Glutamatergic neuron (in vitro differentiated cells): Measurements from ENCODE around the gene METAP1D. TPM values are rescaled to one million over a fixed set of nuclear protein-coding genes. Genes with fewer than 3 reads are reported as not detected.

Experiments
- DNase-seq: peaks from one replicate; pipeline ENCODE4 v3.0.0; 2022
- H3K27ac Mint-ChIP-seq: one replicate; pipeline ENCODE4 v1.8.0; 2020; ENCODE audit warnings: mild to moderate bottlenecking, mixed read lengths, inconsistent platforms; ENCODE audit not compliant: unreplicated experiment
- H3K27me3 Mint-ChIP-seq: one replicate; pipeline ENCODE4 v1.8.0; 2020; ENCODE audit warnings: mild to moderate bottlenecking, moderate library complexity, mixed read lengths, inconsistent platforms; ENCODE audit not compliant: unreplicated experiment
- H3K36me3 Mint-ChIP-seq: one replicate; pipeline ENCODE4 v1.8.0; 2020; ENCODE audit warnings: mild to moderate bottlenecking, mixed read lengths, inconsistent platforms; ENCODE audit not compliant: unreplicated experiment
- H3K4me1 Mint-ChIP-seq: one replicate; pipeline ENCODE4 v1.8.0; 2020; ENCODE audit warnings: mild to moderate bottlenecking, low read depth, mixed read lengths, inconsistent platforms; ENCODE audit not compliant: unreplicated experiment
- H3K4me3 Mint-ChIP-seq: one replicate; pipeline ENCODE4 v1.8.0; 2020; ENCODE audit warnings: mild to moderate bottlenecking, mixed read lengths, inconsistent platforms; ENCODE audit not compliant: unreplicated experiment
- H3K9me3 Mint-ChIP-seq: one replicate; pipeline ENCODE4 v1.8.0; 2020; ENCODE audit warnings: mild to moderate bottlenecking, moderate library complexity, mixed read lengths, inconsistent platforms; ENCODE audit not compliant: unreplicated experiment
- CTCF ChIP-seq: fragments of 200-600 bp; sonication (generic); IDR thresholded peaks from one replicate; pipeline ENCODE4 v1.5.0; 2021; ENCODE audit not compliant: partially characterized antibody, unreplicated experiment
- total RNA-seq: library from RNA; stranded (reverse); fragmentation: NEBNext Ultra II Directional; extraction: Animal tissue kit (Norgen Biotek cat#: 25700); gene quantifications from one replicate; pipeline ENCODE4 v1.2.1, GENCODE V29; 2021; ENCODE audit not compliant: unreplicated experiment

Gene METAP1D
- total RNA-seq, 1 donor from 2014 or later = 5.1 TPM

- DNase-seq = peak; percentile 29
- H3K36me3 Mint-ChIP-seq = no peaks in the 10 kb centered on the region
- H3K4me3 Mint-ChIP-seq = peak overlapping the region; percentile 79
- peaks cover 17% of the 10 kb centered on the region for H3K9me3 Mint-ChIP-seq
- peaks cover 38% of the 10 kb centered on the region for H3K27me3 Mint-ChIP-seq
- no peak for TF ChIP-seq CTCF
- no peak overlapping the region for H3K27ac Mint-ChIP-seq
- H3K4me1 Mint-ChIP-seq = peaks cover 11% of the 10 kb centered on the region
Observed at GRCh38 chr2:172096626-172097547, 97.1 kb downstream of the METAP1D start.

DNA sequence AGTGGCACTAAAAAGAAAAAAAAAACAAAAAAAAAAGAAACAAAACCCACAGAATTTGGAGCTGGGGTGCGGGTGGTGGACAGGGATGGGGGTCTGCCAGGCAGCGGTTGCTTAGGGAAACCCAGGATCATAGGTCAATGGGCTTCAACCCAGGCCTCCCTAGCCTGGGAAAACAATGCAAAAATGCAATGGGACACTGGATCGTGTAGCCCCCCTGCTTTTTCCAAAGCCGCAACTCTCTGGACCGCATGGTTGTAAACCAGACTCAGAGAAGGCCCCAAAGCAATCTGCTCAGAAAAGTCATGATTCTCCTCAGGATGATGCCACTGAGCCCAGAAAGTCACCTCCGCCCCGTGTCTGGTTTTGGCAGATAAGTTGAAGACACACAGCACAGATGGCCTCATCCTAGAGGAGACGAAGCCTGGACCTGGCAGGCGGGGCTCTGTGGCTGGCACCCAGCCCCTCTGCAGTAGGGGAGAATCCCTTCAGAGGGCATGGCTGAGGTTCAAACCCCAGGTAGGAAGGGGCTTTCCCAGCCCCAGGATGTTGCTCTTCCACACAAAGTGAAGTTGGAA lies 97.9 kb downstream of the METAP1D start:
- peaks cover 11% of the 10 kb centered on the region for H3K4me1 Mint-ChIP-seq
- DNase-seq = no peak

GRCh38 chr2:172098287-172098649 lies 98.5 kb downstream of the METAP1D start:
- no peak overlapping the region for H3K27ac Mint-ChIP-seq
- DNase-seq = no peak
- peak overlapping the region; percentile 82 for H3K4me3 Mint-ChIP-seq

More for the DNA sequence above, 97.9 kb downstream of the METAP1D start:
- TF ChIP-seq CTCF = no peak
- peaks cover 35% of the 10 kb centered on the region for H3K27me3 Mint-ChIP-seq
- no peak overlapping the region for H3K4me3 Mint-ChIP-seq
- no peak overlapping the region for H3K27ac Mint-ChIP-seq
- no peaks in the 10 kb centered on the region for H3K36me3 Mint-ChIP-seq
- peaks cover 14% of the 10 kb centered on the region for H3K9me3 Mint-ChIP-seq

DNA sequence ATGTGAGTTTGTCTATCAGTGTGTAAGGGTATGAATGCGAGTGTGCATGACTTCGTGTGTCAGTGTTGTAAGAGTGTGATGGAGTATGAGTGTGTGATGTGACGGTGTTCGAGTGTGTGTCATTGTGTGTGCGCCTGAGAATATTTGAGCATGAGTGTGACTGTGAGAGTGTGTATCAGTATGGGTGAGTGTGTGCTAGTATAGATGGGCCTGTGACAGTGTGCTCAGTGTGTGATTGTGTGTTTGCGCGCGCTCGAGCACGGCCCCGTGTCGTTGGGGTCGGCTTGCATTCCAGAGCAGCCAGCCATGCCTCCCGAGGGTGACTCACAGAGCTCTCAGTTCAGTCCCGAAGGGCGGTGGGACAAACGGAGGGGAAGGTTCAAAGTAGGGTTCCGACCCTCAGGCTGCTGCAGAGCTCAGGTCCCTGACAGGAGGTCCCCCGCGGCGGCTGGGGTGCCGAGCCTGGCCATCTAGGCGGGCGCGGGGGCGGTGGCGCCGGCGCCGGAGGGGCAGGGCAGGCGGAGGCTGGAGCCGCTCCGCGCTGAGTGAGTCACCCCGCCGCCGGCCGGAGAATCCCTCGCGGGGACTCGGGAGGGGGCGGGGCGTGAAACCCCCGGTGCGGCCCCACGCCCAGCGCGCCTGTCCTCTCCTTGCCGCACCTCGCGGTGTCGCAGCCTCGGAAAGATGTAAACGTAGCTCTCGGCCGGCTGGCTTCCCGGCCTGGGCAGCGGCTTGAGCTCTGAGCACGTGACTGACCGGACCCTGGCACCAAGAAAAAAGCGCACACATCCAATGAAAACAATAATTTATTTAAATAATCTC lies 99.1 kb downstream of the METAP1D start:
- peaks cover 15% of the 10 kb centered on the region for H3K9me3 Mint-ChIP-seq

More at GRCh38 chr2:172098287-172098649, 98.5 kb downstream of the METAP1D start:
- TF ChIP-seq CTCF = no peak
- Mint-ChIP-seq H3K36me3 (no peaks in the 10 kb centered on the region), H3K27me3 (peaks cover 33% of the 10 kb centered on the region), H3K9me3 (peaks cover 15% of the 10 kb centered on the region), H3K4me1 (peaks cover 13% of the 10 kb centered on the region)

More for the DNA sequence above, 99.1 kb downstream of the METAP1D start:
- Mint-ChIP-seq H3K36me3 (no peaks in the 10 kb centered on the region), H3K27ac (no peak overlapping the region), H3K4me3 (peak overlapping the region; percentile 82), H3K4me1 (peaks cover 18% of the 10 kb centered on the region), H3K27me3 (peaks cover 32% of the 10 kb centered on the region)
- TF ChIP-seq CTCF = no peak
- peak; percentile 58 for DNase-seq
